Spinal cord (tissue), 10 donors: ENCODE results near the gene COL3A1. TPM values are rescaled to one million over a fixed set of nuclear protein-coding genes. Genes with fewer than 3 reads are reported as not detected.

ENCODE experiments used
- DNase-seq, 6 donors: peaks; one replicate each; pipeline versions ENCODE4 v3.0.0 to v3.0.0-alpha.2; 2013 to 2015; ENCODE audit warnings: low spot score in 6 of 6, low read depth in 4 of 6
- H3K27ac ChIP-seq: one replicate; pipeline ENCODE4 v1.5.1; 2013; ENCODE audit warnings: low read depth, low read length, control low read depth
- H3K27me3 ChIP-seq: one replicate; pipeline ENCODE4 v1.6.1; 2013; ENCODE audit warnings: low read length; ENCODE audit not compliant: control insufficient read depth, insufficient read depth
- H3K36me3 ChIP-seq: one replicate; pipeline ENCODE4 v1.6.1; 2013; ENCODE audit warnings: low read length; ENCODE audit not compliant: control insufficient read depth, insufficient read depth
- H3K4me1 ChIP-seq: one replicate; pipeline ENCODE4 v1.6.1; 2013; ENCODE audit warnings: low read length; ENCODE audit not compliant: control insufficient read depth, insufficient read depth
- H3K4me3 ChIP-seq: one replicate; pipeline ENCODE4 v1.5.1; 2013; ENCODE audit warnings: low read depth, low read length, control low read depth
- H3K9me3 ChIP-seq: one replicate; pipeline ENCODE4 v1.6.1; 2013; ENCODE audit warnings: low read length; ENCODE audit not compliant: control insufficient read depth, insufficient read depth
- WGBS: methylation state at CpG from one replicate; pipeline ENCODE4 v1.1.5; 2013; ENCODE audit warnings: missing lambda C conversion rate; ENCODE audit not compliant: insufficient coverage; 5-methylcytosine and 5-hydroxymethylcytosine counted together
- polyA plus RNA-seq, 2 donors: library from polyadenylated mRNA; unstranded; fragments of 120-200 nt; gene quantifications; one replicate each; pipeline ENCODE4 v1.2.1, GENCODE V29; 2013; ENCODE audit not compliant: insufficient read length in 2 of 2
- total RNA-seq, 2 donors: library from RNA; depleted of rRNA in 1 of 2; stranded (reverse); fragments of 120-200 nt in 1 of 2; fragments of >200 nt in 1 of 2; gene quantifications; one replicate each; pipeline versions ENCODE4 v1.2.3 to v1.2.4, GENCODE V29; 2013 to 2014
- donor health status: healthy.

Gene COL3A1
- total and polyA plus RNA-seq, 4 donors: 391 to 3,051 (median 1,879) TPM

- no peak for DNase-seq
- H3K27ac ChIP-seq: no peak overlapping the region
- no peak overlapping the region for H3K4me3 ChIP-seq
- no peaks in the 10 kb centered on the region for H3K4me1 ChIP-seq
- H3K9me3 ChIP-seq: no peaks in the 10 kb centered on the region
- WGBS: no CpG with 5 or more reads among the region's 5 CpGs
- no peaks in the 10 kb centered on the region for H3K27me3 ChIP-seq
- no peaks in the 10 kb centered on the region for H3K36me3 ChIP-seq
These were observed 17.2 kb upstream of the COL3A1 start for GRCh38 chr2:188956961-188957360.

GRCh38 chr2:188957646-188958045 lies 16.5 kb upstream of the COL3A1 start:
- no peak overlapping the region for H3K27ac ChIP-seq
- no peaks in the 10 kb centered on the region for H3K36me3 ChIP-seq
- no CpG with 5 or more reads among the region's 1 CpG for WGBS
- H3K27me3 ChIP-seq: no peaks in the 10 kb centered on the region
- H3K4me3 ChIP-seq: no peak overlapping the region
- no peak for DNase-seq
- no peaks in the 10 kb centered on the region for H3K4me1 ChIP-seq
- no peaks in the 10 kb centered on the region for H3K9me3 ChIP-seq

- Histone ChIP-seq H3K4me1 (no peaks in the 10 kb centered on the region), H3K36me3 (no peaks in the 10 kb centered on the region), H3K9me3 (no peaks in the 10 kb centered on the region), H3K4me3 (no peak overlapping the region), H3K27ac (no peak overlapping the region), H3K27me3 (no peaks in the 10 kb centered on the region)
- WGBS: no CpG with 5 or more reads among the region's 3 CpGs
- DNase-seq: no peak
These were observed 10.4 kb upstream of the COL3A1 start for GRCh38 chr2:188963741-188964140.

GRCh38 chr2:188964976-188965546 lies 9.1 kb upstream of the COL3A1 start:
- no peaks in the 10 kb centered on the region for H3K27me3 ChIP-seq
- H3K9me3 ChIP-seq: no peaks in the 10 kb centered on the region
- no CpG with 5 or more reads among the region's 1 CpG for WGBS
- H3K4me1 ChIP-seq: no peaks in the 10 kb centered on the region
- H3K36me3 ChIP-seq: no peaks in the 10 kb centered on the region
- no peak for DNase-seq
- no peak overlapping the region for H3K4me3 ChIP-seq
- no peak overlapping the region for H3K27ac ChIP-seq

GRCh38 chr2:188965563-188965962 lies 8.6 kb upstream of the COL3A1 start:
- no peaks in the 10 kb centered on the region for H3K36me3 ChIP-seq
- H3K4me3 ChIP-seq: no peak overlapping the region
- no peak overlapping the region for H3K27ac ChIP-seq
- no peaks in the 10 kb centered on the region for H3K4me1 ChIP-seq
- no peak for DNase-seq
- H3K27me3 ChIP-seq: no peaks in the 10 kb centered on the region
- no peaks in the 10 kb centered on the region for H3K9me3 ChIP-seq
- WGBS: no CpG with 5 or more reads among the region's 2 CpGs

GRCh38 chr2:188966079-188966571 lies 8.0 kb upstream of the COL3A1 start:
- Histone ChIP-seq H3K9me3 (no peaks in the 10 kb centered on the region), H3K36me3 (no peaks in the 10 kb centered on the region), H3K27me3 (no peaks in the 10 kb centered on the region), H3K27ac (peak overlapping the region; percentile 67), H3K4me3 (no peak overlapping the region), H3K4me1 (no peaks in the 10 kb centered on the region)
- 82% methylated on average over 2 of the region's 4 CpGs for WGBS
- DNase-seq: peak in 1 of 6 donors; percentile 64

GRCh38 chr2:188966728-188967440 lies 7.3 kb upstream of the COL3A1 start:
- no peak overlapping the region for H3K4me3 ChIP-seq
- no peaks in the 10 kb centered on the region for H3K36me3 ChIP-seq
- no peaks in the 10 kb centered on the region for H3K9me3 ChIP-seq
- no peaks in the 10 kb centered on the region for H3K4me1 ChIP-seq
- no peak for DNase-seq
- WGBS: 100% methylated on average over 1 of the region's 3 CpGs
- H3K27ac ChIP-seq: peak overlapping the region; percentile 1
- no peaks in the 10 kb centered on the region for H3K27me3 ChIP-seq

- no peaks in the 10 kb centered on the region for H3K27me3 ChIP-seq
- H3K4me1 ChIP-seq: no peaks in the 10 kb centered on the region
- WGBS: no CpG with 5 or more reads among the region's 3 CpGs
- no peak overlapping the region for H3K27ac ChIP-seq
- H3K4me3 ChIP-seq: no peak overlapping the region
- no peaks in the 10 kb centered on the region for H3K36me3 ChIP-seq
- DNase-seq: no peak
- H3K9me3 ChIP-seq: no peaks in the 10 kb centered on the region
These were observed 4.9 kb upstream of the COL3A1 start for GRCh38 chr2:188969236-188969635.

- no CpG with 5 or more reads among the region's 2 CpGs for WGBS
- H3K36me3 ChIP-seq: no peaks in the 10 kb centered on the region
- H3K9me3 ChIP-seq: no peaks in the 10 kb centered on the region
- H3K27ac ChIP-seq: no peak overlapping the region
- no peaks in the 10 kb centered on the region for H3K27me3 ChIP-seq
- no peak overlapping the region for H3K4me3 ChIP-seq
- no peaks in the 10 kb centered on the region for H3K4me1 ChIP-seq
- no peak for DNase-seq
These were observed 4.5 kb upstream of the COL3A1 start for GRCh38 chr2:188969651-188970050.

- H3K4me3 ChIP-seq: no peak overlapping the region
- WGBS: no CpG with 5 or more reads among the region's 1 CpG
- H3K9me3 ChIP-seq: no peaks in the 10 kb centered on the region
- no peaks in the 10 kb centered on the region for H3K27me3 ChIP-seq
- DNase-seq: no peak
- H3K36me3 ChIP-seq: no peaks in the 10 kb centered on the region
- H3K4me1 ChIP-seq: no peaks in the 10 kb centered on the region
- H3K27ac ChIP-seq: no peak overlapping the region
These were observed 4.0 kb upstream of the COL3A1 start for GRCh38 chr2:188970211-188970610.
